Measurements from ENCODE around the gene KRAS.

Gene KRAS

DNA sequence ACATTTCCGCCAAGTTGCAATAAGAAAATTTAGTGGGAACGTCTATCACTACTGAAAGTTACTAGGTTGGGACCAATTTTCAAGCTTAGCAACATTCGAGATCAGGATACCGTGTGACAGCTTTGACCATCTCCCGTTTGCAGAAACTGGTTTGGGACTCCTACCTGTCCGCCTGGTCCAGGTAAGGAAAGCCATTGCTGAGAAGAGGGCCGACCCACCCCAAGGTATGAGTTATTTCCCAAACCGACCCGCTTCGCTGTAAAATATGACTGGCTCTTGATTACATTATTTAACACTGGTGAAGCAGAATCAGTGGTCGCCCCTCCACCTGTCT, 56.0 kb downstream of the KRAS start:
- no peak for DNase-seq

DNA sequence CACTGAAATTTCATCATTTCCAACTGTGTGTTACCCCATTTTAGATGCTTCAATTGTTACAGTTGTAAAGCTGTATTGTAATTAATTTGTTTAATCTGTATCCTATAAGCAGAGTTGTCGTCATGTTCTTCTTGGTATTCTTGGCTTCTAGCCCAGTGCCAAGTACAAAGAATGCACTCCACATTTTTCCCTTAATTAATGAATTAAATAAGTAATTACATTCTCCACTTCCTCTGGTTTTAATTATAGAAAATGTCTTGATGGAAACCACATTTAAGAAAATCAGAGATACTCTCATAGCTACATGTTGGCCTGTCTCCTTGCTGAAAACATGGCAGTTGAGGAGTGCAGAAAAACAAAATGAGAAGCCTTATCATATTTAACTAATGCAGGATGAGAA, 56.5 kb downstream of the KRAS start:
- DNase-seq, result no peak

GRCh38 chr12:25190793-25191192, 59.9 kb downstream of the KRAS start:
- DNase-seq, result no peak

GRCh38 chr12:25189656-25190055, 61.1 kb downstream of the KRAS start:
- DNase-seq, result no peak

DNA sequence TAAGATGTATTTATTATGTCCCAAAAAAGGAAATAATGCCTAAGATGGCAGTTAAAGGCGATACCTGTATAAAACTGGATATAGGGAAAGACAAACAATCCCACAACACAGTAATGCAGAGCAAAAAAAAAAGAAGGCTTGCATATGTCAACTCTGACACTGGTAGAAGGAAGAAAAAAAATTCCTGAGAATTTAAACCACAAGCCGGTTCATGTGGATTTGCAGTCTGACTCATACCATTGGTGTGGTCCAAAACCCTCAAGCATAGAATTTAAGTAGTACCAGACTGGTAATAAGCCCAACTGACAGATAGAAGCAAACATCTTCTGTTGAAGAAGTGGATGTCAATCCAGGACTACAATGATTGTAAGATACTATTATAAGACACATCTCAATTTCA, 62.9 kb downstream of the KRAS start:
- DNase-seq, result no peak

- DNase-seq, result no peak
These were observed 63.8 kb downstream of the KRAS start for GRCh38 chr12:25186788-25187402.

DNA sequence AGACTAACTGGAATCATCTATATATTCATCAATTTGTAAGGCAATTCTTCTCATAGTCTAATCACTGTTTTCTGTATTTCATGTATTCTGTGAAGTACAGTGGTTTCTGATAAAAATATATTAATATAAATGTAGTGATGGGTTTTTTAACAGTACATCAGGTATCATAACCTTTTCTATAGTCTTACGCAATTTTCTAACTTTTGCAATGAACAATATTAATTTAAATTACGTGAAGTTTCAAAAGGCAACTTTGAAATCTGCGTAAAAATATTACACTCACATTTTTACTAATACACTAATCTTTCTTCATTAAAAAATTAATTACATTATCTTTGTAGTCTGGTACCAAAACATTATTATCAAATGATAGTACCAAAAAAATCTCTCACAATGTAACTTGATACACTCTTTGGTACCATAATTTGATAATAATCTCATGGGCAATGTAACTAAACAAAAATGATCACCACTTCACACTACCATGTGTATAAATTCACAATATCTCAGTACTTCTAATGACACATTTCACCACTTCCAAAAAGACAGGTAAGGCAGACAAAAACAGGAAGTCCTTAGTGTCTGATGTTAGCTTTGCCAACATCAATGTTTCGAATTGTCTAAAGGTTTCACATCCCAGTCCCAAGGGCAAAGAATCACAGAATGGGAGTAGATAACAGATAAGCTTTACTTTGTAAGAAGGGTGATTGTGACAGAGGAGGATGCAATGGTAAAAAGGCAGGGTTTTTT, 64.5 kb downstream of the KRAS start:
- no peak for DNase-seq

DNA sequence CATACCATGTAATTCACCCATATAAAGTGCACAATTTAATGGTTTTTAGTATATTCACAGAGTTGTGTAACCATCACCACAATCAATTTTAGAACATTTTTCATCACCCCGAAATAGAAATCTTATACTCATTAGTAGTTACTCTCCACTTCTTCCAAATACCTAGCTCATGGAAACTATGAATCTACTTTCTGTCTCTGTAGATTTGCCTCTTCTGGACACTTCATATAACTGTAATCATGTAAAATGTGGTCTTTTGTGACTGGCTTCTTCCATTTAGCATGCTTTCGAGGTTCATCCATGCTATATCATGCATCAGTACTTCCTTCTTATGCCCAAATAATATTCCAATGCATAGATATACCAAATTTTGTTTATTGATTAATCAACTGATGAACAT, 66.6 kb downstream of the KRAS start:
- no peak for DNase-seq

DNA sequence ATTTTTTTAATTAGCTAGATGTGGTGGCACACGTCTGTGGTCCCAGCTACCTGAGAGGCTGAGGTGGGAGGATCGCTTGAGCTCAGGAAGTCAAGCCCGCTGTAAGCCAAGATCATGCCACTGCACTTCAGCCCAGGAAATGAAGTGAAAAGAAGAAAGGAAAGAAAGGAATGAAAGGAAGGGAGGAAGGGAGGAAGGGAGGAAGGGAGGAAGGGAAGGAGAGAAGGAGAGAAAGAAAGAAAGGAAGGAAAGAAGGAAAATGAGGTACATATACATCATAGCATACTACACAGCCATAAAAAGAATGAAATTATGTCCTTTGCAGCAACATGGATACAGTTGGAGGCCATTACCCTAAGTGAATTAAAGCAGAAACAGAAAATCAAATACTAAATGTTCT, 68.0 kb downstream of the KRAS start:
- no peak for DNase-seq

DNA sequence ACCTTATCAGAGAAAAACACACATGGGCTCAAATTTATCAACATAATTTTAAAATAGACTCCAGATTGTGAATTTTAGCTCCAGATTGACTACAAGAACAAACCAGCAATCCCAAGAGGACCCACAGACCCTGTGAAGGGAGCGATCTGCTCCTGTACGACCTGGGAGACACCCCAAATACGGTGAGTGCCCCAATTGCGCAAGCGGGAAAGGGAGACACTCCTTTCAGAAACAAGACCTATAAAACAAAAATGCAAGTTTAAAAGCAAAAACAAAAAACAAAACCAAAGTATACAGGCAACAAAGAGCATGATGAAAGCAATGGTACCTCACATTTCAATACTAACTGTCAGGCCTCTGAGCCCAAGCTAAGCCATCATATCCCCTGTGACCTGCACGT, 87.9 kb downstream of the KRAS start:
- no peak for DNase-seq

GRCh38 chr12:25156061-25156460, 94.7 kb downstream of the KRAS start:
- no peak for DNase-seq

- no peak for DNase-seq
These were observed 95.6 kb downstream of the KRAS start for GRCh38 chr12:25155022-25155576.

Measured in NCI-H1105 (cell line).